ENCODE measurements around the gene SIPA1L3.

Gene SIPA1L3

DNA sequence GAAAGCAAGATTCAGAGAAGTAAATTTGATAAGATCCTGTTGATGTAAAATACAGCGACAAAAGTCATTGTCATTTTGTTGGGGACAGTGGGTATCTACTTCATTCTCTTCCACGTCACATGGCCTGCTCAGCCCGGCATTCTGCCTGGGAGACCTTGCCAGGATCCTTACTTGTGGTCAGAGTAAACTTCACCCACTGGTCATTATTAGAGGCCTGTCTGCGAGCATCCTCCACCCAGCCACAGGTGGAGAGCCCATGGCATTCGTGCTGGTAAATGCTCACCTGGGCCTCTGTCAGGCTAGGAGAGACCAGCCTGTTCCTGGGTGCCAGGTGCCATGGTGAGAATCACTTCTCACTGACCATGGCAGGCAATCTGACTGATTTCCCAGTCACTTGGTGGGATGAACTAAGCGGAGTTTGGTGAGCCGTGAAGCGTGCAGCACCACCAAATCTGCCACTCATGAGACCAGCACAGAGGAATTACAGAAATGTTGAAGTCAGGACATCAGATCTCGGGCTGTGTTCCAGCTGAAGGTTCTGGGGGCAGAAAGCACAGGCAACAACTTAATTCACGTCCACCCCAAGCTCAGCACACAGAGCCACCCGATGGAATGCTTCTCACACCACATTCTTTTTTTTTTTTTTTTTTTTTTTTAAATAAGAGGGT is 107.0 kb downstream of the SIPA1L3 start:
- no peak overlapping the region for H3K9ac ChIP-seq (ENCODE audit: low read length)
- H3K4me3 ChIP-seq (ENCODE audit: insufficient read depth, low read length, poor library complexity, severe bottlenecking): no peak overlapping the region
- H2AFZ ChIP-seq (ENCODE audit: low read depth, low read length, severe bottlenecking): no peak overlapping the region
- peaks cover 94% of the 10 kb centered on the region for H3K79me2 ChIP-seq (ENCODE audit: insufficient read depth, low read length)
- no peak overlapping the region for H3K4me2 ChIP-seq (ENCODE audit: low read depth, low read length, poor library complexity, severe bottlenecking)
- no peaks in the 10 kb centered on the region for H3F3A ChIP-seq (ENCODE audit: insufficient read depth)
- H3K9me3 ChIP-seq (ENCODE audit: insufficient read depth, low read length): no peaks in the 10 kb centered on the region
- no peak overlapping the region for H3K27ac ChIP-seq (ENCODE audit: low read depth, low read length)
- no peak for TF ChIP-seq EZH2phosphoT487 (conservative IDR thresholded peaks at IDR 0.05; ENCODE audit: low read length)
- TF ChIP-seq, protein P1, sequence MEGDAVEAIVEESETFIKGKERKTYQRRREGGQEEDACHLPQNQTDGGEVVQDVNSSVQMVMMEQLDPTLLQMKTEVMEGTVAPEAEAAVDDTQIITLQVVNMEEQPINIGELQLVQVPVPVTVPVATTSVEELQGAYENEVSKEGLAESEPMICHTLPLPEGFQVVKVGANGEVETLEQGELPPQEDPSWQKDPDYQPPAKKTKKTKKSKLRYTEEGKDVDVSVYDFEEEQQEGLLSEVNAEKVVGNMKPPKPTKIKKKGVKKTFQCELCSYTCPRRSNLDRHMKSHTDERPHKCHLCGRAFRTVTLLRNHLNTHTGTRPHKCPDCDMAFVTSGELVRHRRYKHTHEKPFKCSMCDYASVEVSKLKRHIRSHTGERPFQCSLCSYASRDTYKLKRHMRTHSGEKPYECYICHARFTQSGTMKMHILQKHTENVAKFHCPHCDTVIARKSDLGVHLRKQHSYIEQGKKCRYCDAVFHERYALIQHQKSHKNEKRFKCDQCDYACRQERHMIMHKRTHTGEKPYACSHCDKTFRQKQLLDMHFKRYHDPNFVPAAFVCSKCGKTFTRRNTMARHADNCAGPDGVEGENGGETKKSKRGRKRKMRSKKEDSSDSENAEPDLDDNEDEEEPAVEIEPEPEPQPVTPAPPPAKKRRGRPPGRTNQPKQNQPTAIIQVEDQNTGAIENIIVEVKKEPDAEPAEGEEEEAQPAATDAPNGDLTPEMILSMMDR (IDR thresholded peaks at IDR 0.05; ENCODE audit: insufficient read depth, low read length, poor library complexity, severe bottlenecking): no peak
- H4K20me1 ChIP-seq (ENCODE audit: low read depth, low read length): no peaks in the 10 kb centered on the region
- no peaks in the 10 kb centered on the region for H3K9me2 ChIP-seq (replicated peaks; ENCODE audit: insufficient read depth, low read length)
- H3K27me3 ChIP-seq (ENCODE audit: low read length): no peaks in the 10 kb centered on the region
- no peaks in the 10 kb centered on the region for H3K36me3 ChIP-seq (ENCODE audit: low read length)

GRCh38 chr19:38015216-38015615 is 108.2 kb downstream of the SIPA1L3 start:
- H3K27me3 ChIP-seq (ENCODE audit: low read length): no peaks in the 10 kb centered on the region
- no peak overlapping the region for H3K4me2 ChIP-seq (ENCODE audit: low read depth, low read length, poor library complexity, severe bottlenecking)
- H3K9me3 ChIP-seq (ENCODE audit: insufficient read depth, low read length): no peaks in the 10 kb centered on the region
- no peak overlapping the region for H3K9ac ChIP-seq (ENCODE audit: low read length)
- no peaks in the 10 kb centered on the region for H3K9me2 ChIP-seq (replicated peaks; ENCODE audit: insufficient read depth, low read length)
- H3K27ac ChIP-seq (ENCODE audit: low read depth, low read length): no peak overlapping the region
- no peaks in the 10 kb centered on the region for H3F3A ChIP-seq (ENCODE audit: insufficient read depth)
- no peak overlapping the region for H3K4me3 ChIP-seq (ENCODE audit: insufficient read depth, low read length, poor library complexity, severe bottlenecking)
- no peak overlapping the region for H2AFZ ChIP-seq (ENCODE audit: low read depth, low read length, severe bottlenecking)
- H3K36me3 ChIP-seq (ENCODE audit: low read length): no peaks in the 10 kb centered on the region
- H3K79me2 ChIP-seq (ENCODE audit: insufficient read depth, low read length): peaks cover 93% of the 10 kb centered on the region
- TF ChIP-seq, protein P1 (IDR thresholded peaks at IDR 0.05; ENCODE audit: insufficient read depth, low read length, poor library complexity, severe bottlenecking): no peak
- no peak for TF ChIP-seq EZH2phosphoT487 (conservative IDR thresholded peaks at IDR 0.05; ENCODE audit: low read length)
- H4K20me1 ChIP-seq (ENCODE audit: low read depth, low read length): no peaks in the 10 kb centered on the region

DNA sequence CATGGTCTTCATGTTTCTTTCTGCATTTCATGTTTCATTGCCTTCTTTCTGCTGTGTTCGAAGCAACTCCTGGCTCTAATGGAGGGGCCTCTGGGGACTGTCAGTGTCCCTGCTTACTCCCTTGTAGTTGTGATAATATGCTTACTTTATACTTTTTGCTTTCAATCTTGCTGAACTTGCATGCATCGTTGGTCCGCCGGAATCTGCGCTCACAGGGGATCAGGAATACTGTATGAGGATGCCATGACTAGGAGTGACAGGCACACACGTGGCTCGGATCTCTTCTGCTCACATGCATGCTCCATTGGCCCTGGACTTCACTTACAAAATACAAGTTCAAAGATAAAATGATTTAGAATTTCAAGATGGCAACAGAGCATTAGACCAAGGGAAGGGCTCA is 108.8 kb downstream of the SIPA1L3 start:
- Histone ChIP-seq H3K9me3 (ENCODE audit: insufficient read depth, low read length) (no peaks in the 10 kb centered on the region), H3K9ac (ENCODE audit: low read length) (no peak overlapping the region), H3K27ac (ENCODE audit: low read depth, low read length) (no peak overlapping the region), H3K27me3 (ENCODE audit: low read length) (no peaks in the 10 kb centered on the region), H4K20me1 (ENCODE audit: low read depth, low read length) (no peaks in the 10 kb centered on the region), H3K9me2 (replicated peaks; ENCODE audit: insufficient read depth, low read length) (no peaks in the 10 kb centered on the region), H2AFZ (ENCODE audit: low read depth, low read length, severe bottlenecking) (no peak overlapping the region), H3K4me2 (ENCODE audit: low read depth, low read length, poor library complexity, severe bottlenecking) (no peak overlapping the region), H3K79me2 (ENCODE audit: insufficient read depth, low read length) (peaks cover 94% of the 10 kb centered on the region), H3K4me3 (ENCODE audit: insufficient read depth, low read length, poor library complexity, severe bottlenecking) (no peak overlapping the region), H3F3A (ENCODE audit: insufficient read depth) (no peaks in the 10 kb centered on the region), H3K36me3 (ENCODE audit: low read length) (no peaks in the 10 kb centered on the region)
- TF ChIP-seq, protein P1 (IDR thresholded peaks at IDR 0.05; ENCODE audit: insufficient read depth, low read length, poor library complexity, severe bottlenecking): no peak
- no peak for TF ChIP-seq EZH2phosphoT487 (conservative IDR thresholded peaks at IDR 0.05; ENCODE audit: low read length)

Measured in SU-DHL-6 (cell line).